ENCODE results near the gene SLC23A2.

DNA sequence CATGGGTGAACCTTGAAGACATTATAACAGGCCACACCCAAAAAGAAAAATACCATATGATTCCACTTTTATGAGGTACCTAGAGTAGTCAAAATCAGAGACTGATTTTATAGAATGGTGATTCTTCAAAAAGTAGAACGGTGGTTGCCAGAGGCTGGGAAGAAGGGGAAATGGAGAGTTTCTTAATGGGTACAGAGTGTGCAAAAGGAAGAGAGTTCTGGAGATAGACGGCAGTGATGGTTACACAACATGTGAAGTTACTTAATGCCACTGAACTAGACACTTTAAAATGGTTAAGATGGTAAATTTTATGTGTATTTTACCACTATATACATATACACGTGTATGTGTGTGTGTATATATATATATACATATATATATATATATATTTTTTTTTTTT, 198.8 kb downstream of the SLC23A2 start:
- no peak for TF ChIP-seq CTCF (IDR thresholded peaks at IDR 0.05)
- no peak for TF ChIP-seq POLR2A (IDR thresholded peaks at IDR 0.05)
- no peak for TF ChIP-seq POLR2AphosphoS5 (IDR thresholded peaks at IDR 0.05)

Measured in prostate gland (tissue), 2 donors.